ENCODE data around the gene ZHX3.
A peak's percentile ranks its signal among the peaks of the same experiment; 100 is the strongest.

The ZHX3 gene

GRCh38 chr20:41352666-41353065 lies 35.1 kb upstream of the ZHX3 start:
- no peak for DNase-seq

DNA sequence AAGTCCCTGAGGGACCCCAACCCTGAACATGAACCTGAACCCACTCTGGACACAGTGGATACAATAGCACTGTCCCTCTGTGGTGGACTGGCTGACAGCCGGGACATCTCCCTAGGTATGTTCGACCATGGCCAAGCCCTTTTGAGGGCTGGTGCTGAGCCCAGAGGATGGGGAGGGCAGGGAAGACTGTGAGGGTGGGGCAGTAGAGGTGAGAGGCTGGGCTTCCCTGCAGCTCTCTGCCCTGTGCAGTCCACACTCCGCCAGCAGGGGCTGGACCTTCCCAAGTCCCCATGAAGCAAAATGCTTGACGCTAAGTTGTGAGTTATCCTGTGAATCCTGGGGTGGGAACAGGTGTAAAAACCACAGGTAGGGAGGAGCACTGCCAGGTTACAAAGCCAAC lies 34.6 kb upstream of the ZHX3 start:
- DNase-seq, result no peak

GRCh38 chr20:41350408-41350962 lies 33.0 kb upstream of the ZHX3 start:
- no peak for DNase-seq

DNA sequence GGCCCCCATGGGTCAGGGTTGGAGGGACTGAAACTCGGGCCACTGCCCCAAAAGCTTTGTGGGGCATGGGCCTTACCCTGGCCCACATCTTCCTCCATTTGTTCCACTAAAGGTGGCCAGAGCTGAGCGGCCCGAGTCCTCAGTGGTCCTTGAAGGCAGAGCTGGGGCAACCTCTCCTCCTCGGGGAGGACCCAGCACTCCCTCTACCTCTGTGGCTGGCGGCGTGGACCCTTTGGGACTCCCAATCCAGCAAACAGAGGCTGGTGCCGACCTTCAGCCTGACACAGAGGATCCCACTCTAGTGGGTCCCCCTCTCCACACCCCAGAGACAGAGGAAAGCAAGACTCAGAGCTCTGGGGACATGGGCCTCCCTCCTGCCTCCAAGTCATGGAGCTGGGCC lies 32.4 kb upstream of the ZHX3 start:
- no peak for DNase-seq

- no peak for DNase-seq
Measured at GRCh38 chr20:41349266-41349665, 31.7 kb upstream of the ZHX3 start.

- no peak for DNase-seq
Measured at GRCh38 chr20:41348430-41349172, 31.1 kb upstream of the ZHX3 start.

- no peak for DNase-seq
Measured at GRCh38 chr20:41347523-41348429, 30.2 kb upstream of the ZHX3 start.

GRCh38 chr20:41345729-41346067 lies 28.2 kb upstream of the ZHX3 start:
- DNase-seq, result no peak

- DNase-seq, result no peak
Measured at GRCh38 chr20:41344938-41345728, 27.6 kb upstream of the ZHX3 start.

DNA sequence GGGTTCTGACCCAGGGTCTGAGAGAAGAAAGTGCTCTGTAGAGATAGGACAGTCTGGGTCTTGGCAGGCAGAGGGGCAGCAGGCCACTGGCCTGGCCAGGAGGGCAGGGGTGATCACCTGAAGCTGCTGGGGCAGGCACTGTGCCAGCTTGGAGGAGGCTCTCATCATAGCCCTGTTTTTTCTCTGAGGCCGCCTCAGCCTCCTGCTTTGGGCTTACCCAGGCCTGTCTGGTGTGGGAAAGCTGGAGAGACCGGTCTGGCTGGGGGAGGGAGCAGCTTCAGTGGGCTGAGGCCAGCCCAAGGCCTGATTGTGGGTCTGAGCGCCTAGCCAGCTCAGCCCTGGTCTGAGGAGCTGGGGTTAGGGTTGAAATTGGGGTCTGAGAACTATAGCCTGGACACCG lies 26.9 kb upstream of the ZHX3 start:
- no peak for DNase-seq

DNA sequence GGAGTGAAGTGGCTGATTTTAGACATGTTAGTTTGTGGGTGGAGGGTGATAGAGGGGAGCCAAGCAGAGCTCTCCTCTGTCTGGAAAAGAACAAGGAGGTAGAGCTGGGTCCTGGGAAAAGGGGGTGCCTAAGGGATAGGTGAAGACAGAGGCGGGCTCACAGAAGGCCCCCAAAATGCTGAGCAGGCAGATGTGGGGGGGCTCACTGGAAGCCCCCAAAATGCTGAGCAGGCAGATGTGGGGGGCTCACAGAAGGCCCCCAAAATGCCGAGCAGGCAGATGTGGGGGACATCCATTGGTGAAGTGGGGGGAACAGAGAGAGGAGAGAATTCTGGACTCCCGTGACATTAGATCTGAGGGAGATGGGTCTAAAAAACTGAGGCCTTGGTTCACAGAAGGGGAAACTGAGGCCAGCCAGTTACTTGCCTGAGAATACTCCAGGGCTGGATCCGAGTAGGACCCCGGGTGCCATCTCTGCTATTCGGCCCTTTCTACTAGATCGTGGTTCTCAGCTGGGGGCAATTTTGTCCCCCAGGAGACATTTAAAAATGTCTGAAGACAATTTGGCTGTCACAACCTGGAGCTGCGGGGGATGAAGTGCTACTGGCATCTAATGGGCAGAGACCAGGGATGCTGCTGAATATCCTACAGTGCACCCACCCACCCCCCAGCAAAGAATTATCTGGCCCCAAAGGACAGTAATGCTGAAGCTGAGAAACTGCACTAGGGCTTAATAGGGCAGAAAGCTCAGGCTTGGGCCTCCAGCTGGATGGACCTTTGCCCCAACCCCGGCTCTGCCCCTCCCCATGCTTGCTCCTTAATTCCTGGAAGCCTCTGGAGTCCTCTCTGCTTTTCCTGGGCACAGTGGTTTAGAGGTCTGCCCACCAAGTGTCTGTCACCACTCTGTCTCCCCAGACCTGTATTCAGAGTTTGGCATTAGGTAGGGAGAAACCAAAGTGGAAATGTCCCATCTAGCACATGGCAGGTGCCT lies 25.2 kb upstream of the ZHX3 start:
- no peak for DNase-seq

GRCh38 chr20:41340327-41341055 lies 23.0 kb upstream of the ZHX3 start, which contains the start of gene LPIN3:
LPIN3 (plus strand) TSS chr20:41340821; CDS start chr20:41345804, 4,983 bp downstream.
- DNase-seq, result no peak

DNA sequence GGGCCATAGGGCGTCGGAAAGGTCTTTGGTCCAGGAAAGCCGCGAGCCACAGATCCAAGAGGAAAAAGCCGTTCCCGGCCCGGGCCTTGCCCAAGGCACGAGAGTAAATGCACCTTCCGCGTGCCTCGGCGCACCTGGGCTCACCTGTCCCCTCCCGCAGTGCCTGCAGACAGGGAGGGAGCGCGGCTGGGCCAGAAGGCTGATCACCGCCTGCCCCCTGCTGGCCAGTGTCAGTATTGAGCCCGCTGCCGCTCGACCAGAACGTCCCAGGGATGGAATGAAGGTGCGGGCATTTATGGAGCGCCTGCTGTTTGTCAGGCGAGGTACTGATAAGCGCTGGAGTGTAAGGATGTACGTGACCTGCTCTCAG lies 22.4 kb upstream of the ZHX3 start:
- DNase-seq, result peak; percentile 54

GRCh38 chr20:41336711-41337492 lies 19.4 kb upstream of the ZHX3 start:
- no peak for DNase-seq

DNA sequence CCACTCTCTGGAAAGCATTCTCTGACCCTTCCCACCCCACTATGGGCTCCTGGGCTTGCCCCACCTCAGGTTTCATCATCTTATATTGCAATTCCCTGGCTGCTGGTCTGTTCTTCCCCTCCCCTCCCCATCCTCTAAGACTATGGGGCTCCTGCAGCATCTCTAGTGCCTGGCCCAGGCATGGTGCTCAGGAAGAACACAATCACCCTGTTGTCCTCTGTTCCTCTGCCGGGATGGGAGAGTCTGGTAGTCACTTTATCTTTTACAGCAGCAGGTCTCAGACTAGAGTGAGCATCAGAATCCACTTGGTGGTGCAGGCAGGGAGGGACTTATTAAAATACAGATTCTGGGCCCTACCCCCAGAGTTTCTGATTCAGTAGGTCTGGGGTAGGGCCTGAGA lies 18.1 kb upstream of the ZHX3 start:
- DNase-seq, result no peak

GRCh38 chr20:41334443-41335421 lies 17.2 kb upstream of the ZHX3 start:
- DNase-seq, result no peak

DNA sequence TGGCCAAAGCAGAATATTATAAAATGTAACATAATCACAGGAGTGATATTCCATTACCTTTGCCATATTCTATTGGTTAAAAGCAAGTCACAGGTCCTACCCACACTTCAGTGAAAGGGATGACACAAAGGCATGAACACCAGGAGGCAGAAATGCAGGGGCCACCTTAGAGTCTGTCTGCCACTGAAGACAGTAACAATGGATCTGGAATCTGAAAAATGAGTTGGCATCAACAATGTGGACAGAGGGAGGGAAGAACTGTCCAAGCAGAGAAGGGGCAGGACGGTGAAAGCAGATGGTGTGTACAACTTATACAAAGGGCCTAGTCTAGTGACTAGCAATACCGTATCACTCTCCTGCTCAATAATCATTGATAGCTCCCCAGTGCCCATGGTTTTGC lies 16.5 kb upstream of the ZHX3 start:
- no peak for DNase-seq

DNA sequence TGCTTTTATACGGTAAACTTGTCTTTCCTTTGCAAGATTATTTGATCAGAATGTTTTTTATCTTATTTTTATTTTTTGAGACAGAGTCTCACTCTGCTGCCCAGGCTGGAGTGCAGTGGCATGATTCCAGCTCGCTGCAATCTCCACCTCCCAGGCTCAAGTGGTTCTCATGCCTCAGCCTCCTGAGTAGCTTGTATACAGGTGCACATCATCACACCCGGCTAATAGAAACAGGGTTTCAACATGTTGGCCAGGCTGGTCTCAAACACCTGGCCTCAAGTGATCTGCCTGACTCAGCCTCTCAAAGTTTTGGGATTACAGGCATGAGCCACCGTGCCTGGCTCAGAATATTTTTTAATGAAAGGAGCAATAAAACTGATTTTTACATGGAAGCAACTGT lies 14.2 kb upstream of the ZHX3 start:
- no peak for DNase-seq

DNA sequence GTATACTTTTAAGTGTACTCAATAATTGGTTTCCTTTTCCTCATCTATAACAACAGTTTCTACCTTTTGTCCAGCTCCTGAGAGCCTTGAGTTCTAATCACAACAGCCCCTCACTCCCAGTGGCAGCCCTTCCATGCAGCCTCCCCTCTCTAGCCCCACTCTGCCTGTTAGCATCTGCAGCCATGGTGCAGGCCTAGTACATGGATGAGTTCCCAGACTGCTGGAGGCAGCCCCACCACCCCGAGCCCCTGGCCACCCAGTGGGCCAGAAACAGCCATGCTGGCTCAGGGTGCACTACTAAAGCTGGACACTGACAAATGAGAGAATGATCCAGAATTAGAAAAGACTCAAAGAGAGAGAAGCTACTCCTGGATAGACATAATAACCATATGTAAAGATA lies 13.4 kb upstream of the ZHX3 start:
- DNase-seq, result no peak

Measured in activated gamma-delta T cell (primary cell).